Hypothalamus (tissue), 51 donors: Measurements from ENCODE around the gene ADGRD1.

ENCODE experiments used
- DNase-seq, 51 donors: peaks; one replicate each; lab custom pipeline; 2025; lab: John Stamatoyannopoulos, UW

The ADGRD1 gene

DNA sequence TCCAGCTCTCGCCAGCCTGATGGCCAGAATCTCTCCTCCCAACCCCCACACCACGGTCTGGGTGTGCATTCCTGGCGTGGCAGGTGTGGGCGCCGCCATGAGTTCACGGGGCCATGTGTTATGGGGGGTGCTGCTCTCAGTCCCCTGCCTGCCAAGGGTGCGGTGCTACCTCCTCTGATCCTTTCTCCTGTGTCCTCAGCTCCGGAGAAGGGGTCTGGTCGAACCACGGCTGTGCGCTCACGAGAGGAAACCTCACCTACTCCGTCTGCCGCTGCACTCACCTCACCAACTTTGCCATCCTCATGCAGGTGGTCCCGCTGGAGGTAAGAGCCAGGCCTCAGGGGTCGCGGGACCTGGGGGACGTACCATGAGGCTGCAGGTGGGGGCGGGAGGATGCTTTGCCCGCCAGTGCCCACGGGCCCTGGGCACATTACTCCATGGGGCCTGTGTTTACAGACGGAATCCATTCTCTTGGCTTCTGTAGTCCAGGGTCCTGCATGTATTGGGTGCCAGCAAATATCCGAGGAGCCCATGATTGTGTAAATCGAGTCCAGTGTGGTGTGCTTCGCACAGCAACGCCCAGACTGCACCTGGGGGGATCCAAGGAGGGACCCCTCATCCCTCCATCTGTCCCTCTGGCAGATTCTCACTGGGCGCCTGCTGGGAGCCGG lies 130.8 kb downstream of the ADGRD1 start:
- no peak for DNase-seq

DNA sequence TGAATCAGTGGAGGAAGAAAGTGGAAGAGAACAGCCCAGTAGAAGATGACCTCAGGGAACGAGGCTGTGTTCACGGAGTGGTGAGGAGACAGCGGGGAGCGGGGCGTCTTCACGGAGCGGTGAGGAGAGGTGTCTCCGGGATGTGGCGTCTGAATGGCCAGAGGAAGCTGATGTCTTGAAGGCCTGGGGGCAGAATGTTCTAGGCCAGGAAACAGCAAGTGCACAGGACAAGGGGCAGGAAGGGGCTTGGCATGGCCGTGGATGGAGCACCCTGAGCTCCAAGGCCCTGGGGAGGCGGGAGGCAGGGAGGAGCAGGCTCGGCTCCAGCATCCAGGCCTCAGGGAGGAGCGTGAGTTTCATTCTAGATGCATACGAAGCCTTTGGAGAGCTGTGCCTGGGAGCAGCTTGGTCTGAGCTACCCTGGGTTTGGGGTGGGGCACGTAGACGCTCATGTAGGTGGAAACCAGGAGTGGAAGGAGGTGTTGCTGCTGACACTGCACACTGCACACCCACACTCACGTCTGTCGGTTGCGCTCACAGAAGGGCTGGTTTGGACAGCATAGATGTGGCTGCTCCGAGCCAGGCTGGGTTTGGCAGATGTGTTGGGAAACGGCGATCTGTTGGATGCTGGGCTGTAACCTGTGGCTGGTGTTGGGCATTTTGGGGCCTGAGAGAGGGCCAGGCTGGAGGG lies 131.6 kb downstream of the ADGRD1 start:
- DNase-seq: no peak

DNA sequence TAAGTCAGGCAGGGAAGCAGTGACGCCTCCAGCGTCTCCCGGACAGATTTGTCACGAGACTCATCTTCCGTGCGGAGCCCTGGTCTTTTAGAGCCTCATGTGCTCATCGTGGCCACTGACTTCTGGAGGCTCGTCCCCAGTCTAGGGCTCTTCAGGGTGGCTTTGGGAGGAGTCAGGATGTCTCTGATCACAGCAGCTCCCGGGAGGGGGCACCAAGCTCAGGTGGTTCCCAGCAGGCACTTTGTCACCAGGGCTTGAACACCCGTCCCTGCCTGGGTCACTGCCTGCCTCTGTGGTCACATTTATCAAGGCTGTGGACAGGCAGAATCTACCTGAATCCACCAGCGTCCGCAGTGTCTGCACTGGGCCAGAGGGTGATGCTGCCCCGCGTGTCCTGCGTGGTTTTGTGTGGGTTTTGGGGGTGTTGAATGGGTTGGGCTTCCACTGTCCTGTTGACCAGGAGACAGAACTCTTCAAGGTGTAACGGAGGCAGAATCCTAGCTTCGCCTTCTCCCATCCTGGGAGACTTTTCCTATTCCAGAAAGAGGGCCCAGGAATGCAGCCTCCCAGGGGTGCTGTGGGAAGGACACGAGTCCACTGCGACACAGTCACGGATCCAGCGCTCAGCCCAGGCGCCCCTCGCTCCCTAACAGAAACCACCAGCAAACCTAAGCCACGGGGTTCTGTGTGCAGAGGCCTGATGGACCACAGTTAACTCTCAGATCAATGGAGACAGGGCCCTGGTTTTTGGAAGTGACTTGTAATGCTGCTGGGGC lies 132.3 kb downstream of the ADGRD1 start:
- no peak for DNase-seq

DNA sequence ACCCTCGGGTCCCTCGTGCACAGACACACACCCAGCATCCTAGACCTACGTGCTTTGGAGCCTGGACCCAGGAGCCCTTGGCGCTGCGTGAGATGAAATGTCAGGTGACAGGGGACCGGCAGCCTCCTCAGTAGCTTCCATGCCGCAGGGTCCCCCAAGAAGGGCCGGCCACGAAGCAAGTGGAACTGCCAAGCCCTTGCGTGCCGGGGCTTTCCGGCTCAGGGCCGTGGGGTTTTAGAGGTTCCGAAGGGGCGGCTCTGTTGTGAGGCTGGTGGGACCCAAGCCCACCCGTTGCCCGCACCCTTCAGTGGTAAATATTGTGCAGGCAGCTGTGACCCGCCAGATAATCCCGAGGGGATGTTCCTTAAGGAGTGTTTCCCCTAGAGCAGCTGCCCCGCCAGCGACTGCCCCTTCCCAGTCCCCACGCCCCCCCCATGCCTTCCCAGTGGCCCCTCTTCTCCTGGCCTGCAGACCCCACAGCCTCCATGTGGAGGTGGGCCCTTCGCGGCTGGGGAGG lies 133.7 kb downstream of the ADGRD1 start:
- DNase-seq: no peak

DNA sequence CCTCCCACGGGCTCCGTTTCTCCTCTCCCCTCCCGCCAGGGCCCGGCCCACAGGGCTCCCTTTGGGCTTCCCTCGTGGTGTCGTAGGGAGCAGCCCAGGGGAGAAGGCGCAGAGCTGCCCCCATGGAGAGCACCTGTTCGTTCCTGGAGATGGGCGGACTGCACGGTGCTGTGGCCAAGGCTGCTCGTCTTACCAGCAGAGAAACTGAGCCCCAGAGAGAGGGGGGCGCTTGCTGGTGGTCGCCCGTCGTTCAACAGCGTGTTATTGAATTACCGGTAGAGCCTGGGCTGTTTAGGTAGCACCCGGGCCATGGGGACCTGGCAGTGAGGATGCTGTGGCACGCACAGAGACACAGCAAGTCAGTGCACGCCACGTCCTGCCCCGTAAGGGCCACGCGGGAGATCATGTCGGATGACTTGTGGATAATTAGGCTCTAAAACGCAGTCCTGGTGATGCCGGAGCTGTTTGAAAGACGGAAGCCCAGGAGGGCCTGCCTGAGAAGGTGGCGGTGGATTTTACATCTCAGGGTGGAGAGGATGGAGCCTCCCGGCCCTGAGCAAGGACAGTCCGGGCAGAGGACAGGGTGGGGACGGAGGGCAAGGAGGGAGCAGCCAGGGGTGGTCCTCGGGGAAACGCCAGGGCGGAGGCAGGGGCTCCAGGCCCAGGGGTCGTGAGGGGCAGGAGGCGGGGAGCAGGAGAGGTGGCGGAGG lies 134.4 kb downstream of the ADGRD1 start:
- DNase-seq: no peak

DNA sequence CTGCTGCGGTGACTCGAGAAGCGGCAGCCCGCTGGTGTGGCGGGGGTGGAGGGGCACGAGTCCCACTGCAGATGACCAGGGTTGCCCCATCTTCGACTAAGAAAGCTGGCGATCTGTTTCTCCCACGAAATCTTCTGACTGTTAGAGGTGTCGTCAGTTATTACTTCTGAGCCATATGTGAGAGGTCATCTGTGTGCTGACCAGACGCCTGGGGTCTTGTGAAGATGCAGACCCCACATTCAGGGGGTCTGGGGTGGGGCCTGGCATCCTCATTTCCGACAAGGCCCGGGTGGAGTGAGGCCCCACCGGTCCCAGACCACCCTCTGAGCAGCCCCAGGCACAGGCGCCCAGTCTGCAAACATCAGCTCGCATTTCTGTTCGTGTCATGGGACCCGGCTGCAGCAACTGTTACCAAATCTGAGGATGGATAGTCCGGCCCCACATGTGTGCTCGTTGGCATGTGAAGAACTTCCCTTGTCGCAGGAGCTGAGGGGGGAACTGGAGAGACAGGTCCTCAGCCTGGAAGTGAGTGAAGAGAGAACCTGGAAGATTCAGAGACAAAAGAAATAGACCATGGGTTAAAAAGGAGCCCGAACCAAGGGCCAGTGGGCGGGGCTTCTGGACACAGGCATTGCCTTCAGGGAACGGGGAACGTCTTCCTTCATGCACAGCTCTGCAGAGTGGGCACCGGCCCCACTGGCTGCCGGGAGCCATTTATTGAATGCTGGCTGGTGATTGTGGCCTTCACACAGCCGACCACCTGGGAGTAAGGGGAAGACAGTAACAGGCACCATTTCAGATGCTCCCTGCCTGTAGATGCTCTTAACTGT lies 135.2 kb downstream of the ADGRD1 start:
- no peak for DNase-seq

DNA sequence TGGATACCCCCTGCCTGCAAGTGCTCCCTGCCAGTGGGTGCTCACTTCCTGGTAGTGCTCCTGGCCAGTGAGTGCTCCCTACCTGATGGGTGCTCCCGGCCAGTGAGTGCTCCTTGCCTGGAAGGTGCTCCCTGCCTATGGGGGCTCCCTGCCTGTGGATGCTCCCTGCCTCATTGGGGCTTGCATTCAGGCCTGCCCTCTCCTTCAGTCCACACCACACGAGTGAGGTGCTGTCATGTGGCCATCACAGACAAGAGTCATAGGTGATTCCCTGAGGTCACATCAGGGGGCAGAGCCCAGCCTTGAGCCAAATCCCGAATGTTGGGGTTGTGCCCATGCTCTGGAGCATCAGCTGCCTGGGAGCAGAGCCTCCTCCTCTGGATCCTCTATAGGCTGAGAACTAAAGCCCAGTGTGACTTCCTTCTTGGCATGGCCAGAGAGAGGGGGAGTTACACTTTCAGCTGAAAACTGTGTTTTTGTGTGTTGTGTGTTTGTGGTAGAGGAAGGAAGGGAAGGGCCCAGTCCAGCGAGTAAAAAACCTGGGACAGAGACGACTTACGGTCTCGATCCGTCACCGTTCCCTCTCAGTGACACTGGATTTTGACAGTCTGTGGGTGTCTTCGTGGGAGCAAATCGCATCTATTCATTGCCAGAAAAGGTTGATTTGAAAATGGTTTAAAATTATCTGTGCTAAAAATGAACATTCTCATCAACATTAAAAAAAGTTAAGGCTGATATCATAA lies 136.0 kb downstream of the ADGRD1 start:
- peak in 1 of 51 donors; percentile 27 for DNase-seq

DNA sequence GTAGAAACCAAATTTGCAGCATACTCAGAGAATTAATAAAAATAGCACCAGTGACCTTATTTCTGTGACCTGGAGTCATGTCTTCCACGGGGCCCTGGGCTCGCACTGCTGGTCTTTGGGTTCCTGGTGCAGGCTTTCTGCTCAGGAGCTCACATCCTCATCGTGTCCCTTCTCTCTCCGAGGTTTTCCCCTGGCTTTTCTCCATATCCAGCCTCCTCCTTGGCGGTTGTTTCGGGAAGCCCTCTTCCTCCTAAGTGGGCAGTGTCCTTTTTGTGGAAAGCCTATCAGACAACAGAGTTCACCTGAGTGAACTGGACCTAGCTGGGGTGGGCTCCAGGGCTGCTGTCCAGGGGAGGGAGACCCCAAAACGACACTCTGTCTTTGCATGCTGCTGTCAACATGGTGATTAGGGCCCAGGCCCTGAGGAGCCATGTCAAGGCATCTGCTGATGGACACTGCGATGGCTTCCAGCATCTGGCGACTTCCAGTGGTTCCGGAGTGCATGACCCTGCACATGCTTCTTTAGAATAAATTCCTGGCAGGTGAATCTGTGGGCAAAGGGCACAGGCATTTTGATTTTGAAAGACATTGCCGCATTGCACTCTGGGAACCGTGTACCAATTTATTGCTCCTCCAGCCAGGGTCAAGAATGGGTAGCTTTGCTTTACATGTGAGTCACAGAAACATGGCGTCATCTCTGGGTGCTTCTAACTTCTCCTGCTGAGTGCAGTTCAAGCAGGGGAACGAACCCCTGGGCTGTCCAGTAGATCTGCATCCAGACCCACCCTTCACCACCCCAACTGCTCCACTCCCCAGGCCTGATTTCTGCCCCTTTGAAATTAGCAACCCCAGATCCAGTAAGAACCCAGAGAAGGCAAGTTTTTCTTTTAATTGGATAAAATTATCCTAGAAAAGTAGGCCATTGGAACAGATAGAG lies 136.8 kb downstream of the ADGRD1 start:
- no peak for DNase-seq

DNA sequence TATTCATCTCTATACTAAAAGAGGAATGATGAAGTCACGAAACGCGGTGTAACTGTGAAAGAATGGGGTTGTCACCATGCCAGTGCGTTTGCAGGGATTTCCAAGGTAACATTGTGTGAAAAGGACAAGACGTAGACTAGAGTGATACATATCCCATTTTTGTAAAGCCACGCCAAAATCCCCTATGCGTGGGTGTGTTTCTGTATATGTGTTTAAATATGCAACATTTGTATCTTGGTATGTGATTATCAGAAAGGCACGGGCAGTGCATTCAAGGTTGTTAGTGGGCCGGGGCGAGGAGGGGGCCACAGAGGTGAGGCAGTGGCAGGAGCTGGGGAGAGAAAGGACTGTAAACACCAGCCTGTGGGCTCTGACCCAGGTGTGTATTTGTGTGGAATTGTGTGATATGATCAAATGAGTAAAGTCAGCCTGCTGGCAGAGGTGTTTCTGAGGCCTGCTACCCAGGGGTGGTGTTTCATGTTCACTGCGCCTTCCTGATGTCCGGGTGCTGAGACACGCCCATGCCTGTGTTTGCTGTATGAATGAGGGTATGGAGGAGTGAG lies 137.8 kb downstream of the ADGRD1 start:
- peak in 2 of 51 donors; percentile 7 to 26 for DNase-seq

DNA sequence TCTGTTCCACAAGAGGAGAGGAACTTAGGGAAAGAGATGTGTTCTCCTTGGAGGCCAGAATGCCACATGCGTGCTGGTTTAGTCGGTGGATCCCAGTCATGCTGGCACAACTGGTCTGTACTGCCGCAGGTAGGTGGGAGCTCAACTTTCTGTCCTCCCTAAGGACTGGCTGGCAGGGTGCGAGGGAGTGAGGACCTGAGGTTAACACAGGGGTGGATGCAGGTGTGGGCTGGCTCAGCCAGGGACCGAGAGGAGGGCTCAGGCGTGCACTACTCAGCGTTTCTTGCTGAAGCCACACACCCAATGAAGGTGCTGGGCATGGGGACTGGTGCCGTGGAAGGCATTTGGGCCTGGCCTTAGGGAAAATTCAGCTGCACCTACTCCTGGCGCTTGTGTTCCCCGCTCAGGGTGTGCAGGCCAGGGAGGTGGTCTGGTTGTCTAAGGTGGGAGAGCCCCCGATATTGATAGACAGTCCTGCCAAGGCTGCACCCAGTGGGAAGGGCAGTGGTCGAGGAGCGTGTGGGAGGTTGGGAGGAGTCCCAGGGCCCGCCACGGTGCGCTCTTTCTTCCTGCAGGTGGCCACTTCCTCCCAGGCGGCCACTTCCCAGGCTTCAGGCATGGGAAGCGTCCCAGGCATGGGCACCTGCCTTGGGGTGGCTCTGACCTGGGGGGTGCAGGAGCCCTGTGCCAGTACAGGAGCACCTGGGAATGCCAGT lies 138.4 kb downstream of the ADGRD1 start:
- DNase-seq: no peak

DNA sequence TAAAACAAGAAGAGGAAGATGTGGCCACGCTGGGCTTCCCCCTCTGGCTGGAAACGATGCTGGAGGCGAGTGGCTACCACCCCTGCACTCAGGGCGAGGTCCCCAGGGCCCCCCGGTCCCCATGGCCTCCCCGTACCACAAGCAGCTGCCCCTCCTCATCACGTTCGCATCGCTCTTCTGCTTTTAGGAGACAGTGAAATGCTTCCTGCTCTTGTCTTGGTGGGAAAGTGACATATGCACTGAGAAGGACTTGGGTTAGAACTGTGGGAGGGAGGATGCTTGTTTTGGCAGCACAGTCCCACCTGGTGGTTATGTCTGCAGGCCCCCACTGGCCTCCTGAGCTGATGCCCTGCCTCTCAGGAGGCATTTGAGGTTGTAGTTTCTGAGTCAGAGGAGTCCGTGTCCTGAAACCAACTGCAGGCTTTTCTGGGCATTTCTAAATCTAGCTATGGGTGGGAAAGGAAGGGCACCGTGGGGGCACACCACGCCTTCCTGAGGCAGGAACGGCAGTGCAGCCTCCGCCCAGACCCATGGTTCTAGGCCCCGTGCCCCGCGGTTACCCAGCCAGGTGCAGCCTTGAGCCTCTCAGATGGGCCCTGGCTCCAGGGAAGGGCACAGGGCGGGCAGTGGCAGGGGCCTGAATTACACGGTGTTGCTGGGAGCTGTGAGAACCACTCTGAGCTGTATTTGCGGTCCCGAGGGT lies 139.3 kb downstream of the ADGRD1 start:
- no peak for DNase-seq

DNA sequence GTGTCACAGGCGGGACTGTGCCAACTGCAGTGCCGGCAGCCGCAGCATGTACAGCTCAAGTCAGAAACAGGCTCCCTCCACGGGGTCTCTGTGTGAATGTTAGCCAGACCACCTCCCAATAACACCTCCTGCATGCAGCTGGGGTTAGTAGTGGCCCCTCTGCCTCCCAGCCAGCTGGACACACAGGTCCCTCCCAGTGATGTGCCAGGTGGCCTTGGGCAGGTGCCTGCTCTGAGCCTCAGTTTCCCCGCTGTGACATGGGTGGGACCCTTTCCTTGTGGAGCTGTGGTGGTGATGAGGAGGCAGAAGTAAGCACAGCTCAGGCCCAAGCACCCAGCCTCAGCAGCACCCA lies 139.9 kb downstream of the ADGRD1 start:
- DNase-seq: no peak

DNA sequence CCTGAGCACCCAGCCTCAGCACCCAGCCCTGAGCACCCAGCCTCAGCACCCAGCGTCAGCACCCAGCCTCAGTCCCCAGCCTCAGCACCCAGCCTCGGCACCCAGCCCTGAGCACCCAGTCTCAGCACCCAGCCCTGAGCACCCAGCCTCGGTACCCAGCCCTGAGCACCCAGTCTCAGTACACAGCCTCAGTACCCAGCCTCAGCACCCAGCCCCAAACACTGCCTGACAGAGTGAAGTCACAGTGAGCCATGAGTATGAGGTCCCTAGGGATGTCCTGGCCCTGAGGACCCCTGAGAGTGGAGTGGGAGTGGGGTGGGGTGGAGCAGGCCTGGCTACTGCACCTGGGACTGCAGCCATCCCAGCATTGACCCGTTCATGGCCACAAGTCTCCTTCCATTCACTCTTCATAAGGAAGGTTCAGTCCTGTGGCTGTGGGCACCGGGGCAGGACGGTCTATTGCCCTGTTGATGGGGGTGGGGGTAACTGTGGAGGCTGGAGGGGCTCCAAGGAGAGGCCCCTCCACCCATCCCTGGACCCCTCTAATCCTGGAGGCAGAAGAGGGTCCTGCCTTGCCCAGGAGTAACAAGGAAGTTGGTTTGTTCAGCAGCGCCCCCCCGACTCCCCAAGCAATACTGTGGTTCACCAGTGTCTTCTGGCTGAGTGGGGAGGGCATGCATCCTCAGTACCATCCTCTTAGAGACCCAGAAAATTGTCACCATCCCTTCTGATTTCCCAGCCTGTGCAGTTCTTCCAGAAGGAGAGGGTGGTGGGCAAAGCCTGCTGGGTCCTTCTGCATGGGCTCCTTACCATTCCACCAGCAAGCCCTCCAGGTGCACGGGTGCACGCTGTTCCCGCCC lies 140.5 kb downstream of the ADGRD1 start:
- no peak for DNase-seq

DNA sequence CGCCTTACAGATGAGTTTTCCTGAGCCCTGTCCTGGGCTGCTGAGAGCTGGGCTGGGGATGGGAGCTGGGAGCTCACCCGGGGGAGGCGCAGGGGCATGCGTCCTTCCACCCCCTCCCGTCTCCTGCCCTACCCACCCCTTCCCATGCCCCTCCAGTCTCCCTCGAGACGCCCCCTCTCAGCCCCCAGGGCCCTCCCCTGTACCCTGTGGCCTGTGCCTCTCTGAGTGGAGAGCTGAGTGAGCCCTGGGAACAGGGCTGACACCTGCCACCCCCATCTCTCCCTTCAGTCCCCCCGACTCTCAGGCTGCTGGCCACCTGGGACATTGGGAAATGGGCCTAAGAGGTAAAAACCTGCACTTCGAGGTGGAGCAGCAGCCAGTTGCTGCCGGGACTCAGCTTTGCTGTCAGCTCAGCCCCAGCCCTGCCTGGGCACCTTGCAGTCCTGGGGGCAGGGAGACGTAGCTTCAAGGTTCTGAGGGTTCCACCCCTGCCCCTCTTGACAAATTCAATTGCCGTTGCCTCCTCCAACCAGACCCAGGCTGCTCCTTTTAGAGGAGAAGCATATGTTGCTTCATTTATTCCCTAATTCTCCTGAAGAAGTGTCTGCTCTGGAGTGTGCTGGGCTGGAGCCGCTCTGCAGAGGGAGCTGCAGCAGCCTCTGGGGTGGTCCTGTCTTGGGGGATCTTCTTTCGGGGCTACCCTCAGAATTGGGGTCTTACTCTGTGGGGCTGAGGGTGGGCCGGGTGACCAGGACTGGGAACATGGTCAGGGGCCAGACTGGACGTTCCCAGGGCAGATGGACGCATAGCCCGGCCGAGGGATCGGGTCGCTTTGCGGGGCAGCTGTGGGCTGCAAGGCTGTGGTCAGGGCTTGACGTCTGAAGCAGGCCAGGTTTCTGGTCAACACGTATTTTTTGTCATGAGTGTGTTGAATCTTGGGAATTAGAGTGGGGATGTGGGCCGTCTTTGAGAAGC lies 141.4 kb downstream of the ADGRD1 start:
- no peak for DNase-seq
